Measurements from ENCODE around the gene MAD1L1. TPM values are rescaled to one million over a fixed set of nuclear protein-coding genes. Genes with fewer than 3 reads are reported as not detected.

The MAD1L1 gene
- total RNA-seq, 1 donor from 2014 or later, result 57.4 TPM

- DNase-seq (ENCODE audit: low read depth) (no peak), FAIRE-seq (no peak)
- TF ChIP-seq, protein P1, sequence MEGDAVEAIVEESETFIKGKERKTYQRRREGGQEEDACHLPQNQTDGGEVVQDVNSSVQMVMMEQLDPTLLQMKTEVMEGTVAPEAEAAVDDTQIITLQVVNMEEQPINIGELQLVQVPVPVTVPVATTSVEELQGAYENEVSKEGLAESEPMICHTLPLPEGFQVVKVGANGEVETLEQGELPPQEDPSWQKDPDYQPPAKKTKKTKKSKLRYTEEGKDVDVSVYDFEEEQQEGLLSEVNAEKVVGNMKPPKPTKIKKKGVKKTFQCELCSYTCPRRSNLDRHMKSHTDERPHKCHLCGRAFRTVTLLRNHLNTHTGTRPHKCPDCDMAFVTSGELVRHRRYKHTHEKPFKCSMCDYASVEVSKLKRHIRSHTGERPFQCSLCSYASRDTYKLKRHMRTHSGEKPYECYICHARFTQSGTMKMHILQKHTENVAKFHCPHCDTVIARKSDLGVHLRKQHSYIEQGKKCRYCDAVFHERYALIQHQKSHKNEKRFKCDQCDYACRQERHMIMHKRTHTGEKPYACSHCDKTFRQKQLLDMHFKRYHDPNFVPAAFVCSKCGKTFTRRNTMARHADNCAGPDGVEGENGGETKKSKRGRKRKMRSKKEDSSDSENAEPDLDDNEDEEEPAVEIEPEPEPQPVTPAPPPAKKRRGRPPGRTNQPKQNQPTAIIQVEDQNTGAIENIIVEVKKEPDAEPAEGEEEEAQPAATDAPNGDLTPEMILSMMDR (IDR thresholded peaks at IDR 0.05; ENCODE audit: insufficient read depth, low read length, severe bottlenecking), result no peak
Measured at GRCh38 chr7:1850111-1850975, 382.4 kb downstream of the MAD1L1 start.

GRCh38 chr7:1849351-1850041 lies 383.2 kb downstream of the MAD1L1 start:
- Histone ChIP-seq H3K36me3 (ENCODE audit: control insufficient read depth, insufficient read depth, low read length) (no peaks in the 10 kb centered on the region), H3K4me3 (ENCODE audit: low read depth, low read length) (no peak overlapping the region), H3K27me3 (ENCODE audit: control insufficient read depth, insufficient read depth, low read length) (no peaks in the 10 kb centered on the region)
- FAIRE-seq, result no peak
- TF ChIP-seq, protein P1 (IDR thresholded peaks at IDR 0.05; ENCODE audit: insufficient read depth, low read length, severe bottlenecking), result no peak
- DNase-seq (ENCODE audit: low read depth), result no peak

More at GRCh38 chr7:1850111-1850975, 382.4 kb downstream of the MAD1L1 start:
- Histone ChIP-seq H3K36me3 (ENCODE audit: control insufficient read depth, insufficient read depth, low read length) (no peaks in the 10 kb centered on the region), H3K4me3 (ENCODE audit: low read depth, low read length) (no peak overlapping the region), H3K27me3 (ENCODE audit: control insufficient read depth, insufficient read depth, low read length) (no peaks in the 10 kb centered on the region)

GRCh38 chr7:1848911-1849311 lies 383.8 kb downstream of the MAD1L1 start:
- TF ChIP-seq, protein P1 (IDR thresholded peaks at IDR 0.05; ENCODE audit: insufficient read depth, low read length, severe bottlenecking), result no peak
- FAIRE-seq, result peak; percentile 93
- DNase-seq (ENCODE audit: low read depth), result no peak
- Histone ChIP-seq H3K4me3 (ENCODE audit: low read depth, low read length) (no peak overlapping the region), H3K36me3 (ENCODE audit: control insufficient read depth, insufficient read depth, low read length) (no peaks in the 10 kb centered on the region), H3K27me3 (ENCODE audit: control insufficient read depth, insufficient read depth, low read length) (no peaks in the 10 kb centered on the region)

DNA sequence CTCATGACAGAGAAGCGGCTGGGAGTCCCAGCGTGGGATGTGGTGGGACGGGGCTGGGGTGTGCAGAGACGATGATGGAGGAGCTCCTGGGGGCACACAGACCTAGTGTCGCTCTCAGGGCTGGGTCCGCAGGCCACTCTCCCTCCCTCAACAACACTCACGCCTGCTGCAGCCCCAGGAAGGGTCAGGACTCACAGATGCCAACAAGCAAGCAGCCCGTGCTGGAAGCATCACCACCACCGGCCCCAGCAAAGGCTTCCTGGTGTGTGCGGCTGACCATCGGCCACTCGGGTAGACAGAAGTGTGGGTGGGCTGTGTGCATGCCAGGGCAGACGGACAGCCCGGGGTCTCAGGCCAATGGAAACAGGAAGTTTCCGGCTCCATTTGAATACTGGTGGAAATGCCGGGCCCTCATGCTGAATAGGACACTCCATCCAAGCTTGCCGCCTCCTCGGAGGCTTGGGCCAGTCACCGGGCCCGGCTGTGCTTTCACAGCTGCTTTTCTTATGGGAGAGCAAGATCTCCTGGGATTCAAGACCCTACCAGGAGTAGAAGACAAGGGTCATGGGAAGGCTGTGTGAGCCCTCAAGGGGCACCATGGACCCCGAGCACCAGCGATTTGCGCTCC lies 384.6 kb downstream of the MAD1L1 start:
- Histone ChIP-seq H3K4me3 (ENCODE audit: low read depth, low read length) (no peak overlapping the region), H3K36me3 (ENCODE audit: control insufficient read depth, insufficient read depth, low read length) (no peaks in the 10 kb centered on the region), H3K27me3 (ENCODE audit: control insufficient read depth, insufficient read depth, low read length) (no peaks in the 10 kb centered on the region)
- TF ChIP-seq, protein P1 (IDR thresholded peaks at IDR 0.05; ENCODE audit: insufficient read depth, low read length, severe bottlenecking), result no peak
- FAIRE-seq (no peak), DNase-seq (ENCODE audit: low read depth) (no peak)

DNA sequence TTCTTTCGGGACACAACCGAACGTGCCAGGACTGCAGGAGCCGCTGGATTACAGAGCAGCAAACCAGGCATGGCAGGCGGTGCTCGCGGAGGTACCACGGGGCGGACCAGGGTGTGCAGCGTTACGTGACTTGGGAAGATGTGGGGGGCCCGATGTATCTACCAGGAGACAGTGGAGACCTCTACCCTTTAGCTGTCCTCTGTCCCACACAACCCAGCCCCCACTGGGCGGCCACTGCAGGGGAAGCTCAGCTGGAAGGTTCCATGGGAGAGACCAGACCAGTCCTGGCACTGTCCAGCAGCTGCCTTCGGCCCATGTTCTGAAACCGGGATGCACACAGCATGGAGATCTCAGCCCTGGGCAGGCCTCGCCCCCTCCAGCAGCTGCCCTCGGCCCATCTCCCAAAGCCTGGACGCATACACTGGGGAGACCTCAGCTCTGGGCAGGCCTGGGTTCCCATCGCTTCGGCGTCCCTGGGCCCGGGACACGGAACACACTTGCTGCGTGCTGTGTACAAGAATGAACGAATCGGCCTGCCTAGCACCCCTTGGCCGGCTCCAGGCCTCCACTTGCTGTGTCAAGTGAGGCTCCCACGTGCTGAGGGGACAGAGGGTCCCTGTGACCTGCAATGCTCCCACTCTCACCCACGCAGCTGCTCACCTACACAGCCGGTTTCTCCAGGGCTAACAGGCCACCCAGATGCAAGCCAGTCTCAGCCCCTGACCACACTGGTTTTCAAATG lies 385.3 kb downstream of the MAD1L1 start:
- TF ChIP-seq, protein P1 (IDR thresholded peaks at IDR 0.05; ENCODE audit: insufficient read depth, low read length, severe bottlenecking), result no peak
- no peak for FAIRE-seq
- no peak for DNase-seq (ENCODE audit: low read depth)
- no peaks in the 10 kb centered on the region for H3K27me3 ChIP-seq (ENCODE audit: control insufficient read depth, insufficient read depth, low read length)
- no peaks in the 10 kb centered on the region for H3K36me3 ChIP-seq (ENCODE audit: control insufficient read depth, insufficient read depth, low read length)
- H3K4me3 ChIP-seq (ENCODE audit: low read depth, low read length), result no peak overlapping the region

All from bronchial epithelial cell (primary cell).